GM21717 (cell line): ENCODE measurements around the gene ITPRIPL1.

Experiments used
- ATAC-seq: cut with Tn5 transposase; IDR thresholded peaks from one replicate; pipeline ENCODE4 v1.9.1; 2021; ENCODE audit warnings: mild to moderate bottlenecking, moderate library complexity; ENCODE audit not compliant: unreplicated experiment

Gene ITPRIPL1

DNA sequence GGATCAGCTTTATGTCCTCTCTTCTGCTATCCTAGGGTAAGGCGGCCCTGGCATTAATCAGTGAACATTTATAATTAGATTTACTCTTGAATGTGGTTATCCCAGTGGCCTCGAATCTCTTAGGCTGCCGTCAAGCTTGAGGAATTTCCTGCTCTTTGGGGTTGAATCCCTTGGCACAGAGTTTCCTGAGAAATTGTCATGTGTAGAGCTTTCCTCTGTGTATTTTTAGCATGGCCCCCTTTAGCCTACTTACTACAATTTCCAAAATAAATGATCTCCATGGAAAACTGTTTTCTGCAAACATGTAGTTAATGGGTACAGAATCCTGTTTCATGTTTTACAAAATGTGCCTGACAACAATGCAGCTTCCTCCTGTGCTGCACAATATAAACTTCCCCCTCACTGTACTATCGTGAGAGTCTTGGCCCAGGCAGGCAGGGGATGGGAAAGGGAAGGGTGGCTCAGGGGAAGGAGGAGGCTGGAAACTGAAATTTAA is 28.5 kb downstream of the ITPRIPL1 start:
- ATAC-seq = no peak

GRCh38 chr2:96354492-96354891 is 29.4 kb downstream of the ITPRIPL1 start:
- no peak for ATAC-seq

GRCh38 chr2:96356889-96357288 is 31.8 kb downstream of the ITPRIPL1 start:
- no peak for ATAC-seq

- no peak for ATAC-seq
These were observed 34.2 kb downstream of the ITPRIPL1 start for GRCh38 chr2:96359310-96359709.

- ATAC-seq = no peak
These were observed 34.7 kb downstream of the ITPRIPL1 start for GRCh38 chr2:96359866-96360265.

GRCh38 chr2:96361751-96362150 is 36.6 kb downstream of the ITPRIPL1 start:
- ATAC-seq = no peak

DNA sequence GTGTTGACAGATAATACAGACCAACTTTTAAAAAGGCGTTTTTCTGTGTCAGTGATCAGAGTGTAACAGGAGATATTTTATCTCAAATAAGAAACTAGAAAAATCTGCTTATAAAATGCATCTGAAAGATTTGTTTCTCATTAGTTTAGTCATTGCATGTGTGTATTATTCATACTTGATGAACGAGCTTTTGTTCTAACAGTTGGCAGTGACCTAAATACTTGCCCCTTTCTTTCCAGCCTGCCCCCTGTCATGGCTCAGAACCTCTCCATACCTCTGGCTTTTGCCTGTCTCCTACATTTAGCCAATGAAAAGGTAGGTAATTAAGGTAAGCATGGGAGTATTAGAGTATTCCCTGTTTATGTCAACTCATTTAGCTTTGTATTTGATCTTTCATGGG is 44.1 kb downstream of the ITPRIPL1 start:
- no peak for ATAC-seq

DNA sequence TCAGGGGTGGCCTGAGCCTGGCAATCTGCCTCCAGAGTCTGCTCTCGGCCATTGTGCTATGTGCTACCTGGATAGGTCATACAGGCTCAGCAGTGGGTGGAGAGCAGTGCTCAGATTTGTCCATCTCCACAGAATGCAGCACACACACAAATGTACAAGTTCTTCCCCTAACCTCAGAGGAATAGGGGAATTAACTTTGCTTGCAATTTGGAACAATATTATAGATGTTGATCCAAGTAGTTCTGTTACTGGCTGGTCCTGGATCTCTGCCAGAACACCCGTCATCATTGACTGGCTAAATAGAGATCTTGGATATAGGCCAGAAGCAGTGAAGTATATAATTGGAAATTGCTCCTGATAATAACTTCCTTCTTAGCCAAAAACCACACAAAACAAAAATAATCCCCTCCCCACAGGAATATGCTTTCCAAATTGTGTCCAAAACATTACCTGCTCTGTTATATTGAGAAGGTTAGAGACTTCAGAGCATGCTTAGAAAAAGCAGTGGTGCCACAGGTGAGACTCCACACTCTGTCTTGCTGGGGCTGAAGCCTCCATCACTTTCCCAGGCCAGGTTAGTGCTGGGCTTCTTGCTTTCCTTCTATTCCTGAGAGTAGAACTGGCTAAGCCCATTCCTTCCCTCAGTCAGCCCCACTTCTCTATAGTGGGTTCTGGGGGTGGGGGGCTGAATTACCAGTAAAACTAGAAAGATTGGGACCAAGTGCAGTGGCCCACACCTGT is 49.3 kb downstream of the ITPRIPL1 start:
- ATAC-seq = no peak
